Chondrocyte (in vitro differentiated cells): ENCODE data around the gene PHYH. TPM values are rescaled to one million over a fixed set of nuclear protein-coding genes. Genes with fewer than 3 reads are reported as not detected.
A peak's percentile ranks its signal among the peaks of the same experiment; 100 is the strongest.
"Not testable (repeated sequence)": the region's sequence is repeated elsewhere in the genome, so short reads cannot be mapped to it uniquely, and the experiment has no call there.

Source experiments
- DNase-seq: peaks from one replicate; pipeline ENCODE4 v3.0.0; 2021; ENCODE audit warnings: mixed read lengths, low spot score
- H3K27ac Mint-ChIP-seq: one replicate; pipeline ENCODE4 v1.8.0; 2021; ENCODE audit warnings: mild to moderate bottlenecking, moderate library complexity, mixed read lengths; ENCODE audit not compliant: unreplicated experiment
- H3K27me3 Mint-ChIP-seq: 2 replicates; pipeline ENCODE4 v1.8.0; 2021; ENCODE audit warnings: low read depth, mixed read lengths
- H3K36me3 Mint-ChIP-seq: 2 replicates; pipeline ENCODE4 v1.8.0; 2021; ENCODE audit warnings: low read depth, mixed read lengths
- H3K4me1 Mint-ChIP-seq: 2 replicates; pipeline ENCODE4 v1.8.0; 2021; ENCODE audit warnings: low read depth, mild to moderate bottlenecking, mixed read lengths
- H3K4me3 Mint-ChIP-seq: one replicate; pipeline ENCODE4 v1.8.0; 2021; ENCODE audit warnings: mild to moderate bottlenecking, moderate library complexity, mixed read lengths; ENCODE audit not compliant: unreplicated experiment
- H3K9me3 Mint-ChIP-seq: 2 replicates; pipeline ENCODE4 v1.8.0; 2021; ENCODE audit warnings: low read depth, mixed read lengths
- CTCF ChIP-seq: fragments of 200-600 bp; sonication (generic); IDR thresholded peaks from 2 replicates; pipeline ENCODE4 v1.5.0; 2021; ENCODE audit warnings: antibody characterized with exemption, mild to moderate bottlenecking, moderate library complexity
- total RNA-seq: library from RNA; stranded (reverse); gene quantifications from 3 replicates; pipeline ENCODE4 v1.2.1, GENCODE V29; 2021

PHYH gene
- total RNA-seq, 1 donor from 2014 or later: 24.9 TPM

DNA sequence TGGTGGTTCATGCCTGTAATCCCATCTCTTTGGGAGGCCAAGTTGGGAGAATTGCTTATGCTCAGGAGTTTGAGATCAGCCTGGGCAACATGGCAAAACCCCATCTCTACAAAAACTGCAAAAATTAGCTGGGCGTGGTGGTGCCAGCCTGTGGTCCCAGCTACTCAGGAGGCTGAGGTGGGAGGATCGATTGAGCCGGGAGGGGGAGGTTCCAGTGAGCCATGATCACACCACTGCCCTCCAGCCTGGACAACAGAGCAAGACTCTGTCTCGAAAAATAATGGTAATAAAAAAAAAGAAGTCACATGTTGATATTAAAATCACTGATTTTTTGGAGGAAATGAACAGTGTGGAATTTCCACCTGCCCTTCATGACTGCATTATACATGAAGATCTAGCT, 15.8 kb downstream of the PHYH start:
- H3K4me3 Mint-ChIP-seq: no peak overlapping the region
- H3K9me3 Mint-ChIP-seq: no peaks in the 10 kb centered on the region
- peaks cover 33% of the 10 kb centered on the region for H3K36me3 Mint-ChIP-seq
- TF ChIP-seq CTCF: no peak
- H3K4me1 Mint-ChIP-seq: no peaks in the 10 kb centered on the region
- H3K27ac Mint-ChIP-seq: no peak overlapping the region
- DNase-seq: no peak
- H3K27me3 Mint-ChIP-seq: no peaks in the 10 kb centered on the region

DNA sequence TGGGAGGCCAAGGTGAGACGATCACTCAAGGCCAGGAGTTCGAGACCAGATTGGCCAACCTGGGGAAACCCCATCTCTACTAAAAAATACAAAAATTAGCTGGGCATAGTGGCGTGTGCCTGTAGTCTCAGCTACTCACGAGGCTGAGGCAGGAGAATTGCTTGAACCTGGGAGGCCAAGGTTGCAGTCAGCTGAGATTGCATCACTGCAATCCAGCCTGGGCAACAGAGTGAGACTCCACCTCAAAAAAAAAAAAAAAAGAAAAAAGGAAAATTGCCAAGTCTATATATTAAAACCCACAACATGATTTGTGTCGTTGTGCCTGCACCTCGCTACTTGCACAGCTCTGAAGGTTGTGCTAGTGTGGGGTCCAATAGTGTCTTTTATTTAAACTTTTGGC, 17.5 kb downstream of the PHYH start:
- not testable (repeated sequence) for H3K4me3 Mint-ChIP-seq, H3K27me3 Mint-ChIP-seq, H3K27ac Mint-ChIP-seq, H3K9me3 Mint-ChIP-seq, H3K4me1 Mint-ChIP-seq, DNase-seq
- H3K36me3 Mint-ChIP-seq: peaks cover 22% of the 10 kb centered on the region

GRCh38 chr10:13276749-13277365, 23.0 kb downstream of the PHYH start:
- no peak overlapping the region for H3K4me3 Mint-ChIP-seq
- H3K36me3 Mint-ChIP-seq: peaks cover 13% of the 10 kb centered on the region
- DNase-seq: no peak
- H3K4me1 Mint-ChIP-seq: peaks cover 3% of the 10 kb centered on the region
- TF ChIP-seq CTCF: peak; percentile 70
- no peaks in the 10 kb centered on the region for H3K9me3 Mint-ChIP-seq
- no peaks in the 10 kb centered on the region for H3K27me3 Mint-ChIP-seq
- no peak overlapping the region for H3K27ac Mint-ChIP-seq

DNA sequence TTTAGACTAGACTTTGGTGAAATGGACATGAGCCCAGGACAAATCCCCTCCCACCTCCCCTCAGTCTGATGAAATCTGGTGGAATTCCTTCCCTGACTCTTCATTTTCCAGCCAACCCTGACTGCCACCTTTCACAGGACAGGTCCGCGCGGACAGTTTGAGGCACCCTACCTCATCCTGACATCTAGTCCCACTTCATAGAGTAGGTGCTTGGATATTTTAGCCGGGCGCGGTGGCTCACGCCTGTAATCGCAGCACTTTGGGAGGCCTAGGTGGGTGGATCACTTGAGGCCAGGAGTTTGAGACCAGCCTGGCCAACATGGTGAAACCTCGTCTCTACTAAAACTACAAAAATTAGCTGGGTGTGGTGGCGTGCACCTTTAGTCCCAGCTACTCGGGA, 23.7 kb downstream of the PHYH start:
- H3K36me3 Mint-ChIP-seq, H3K27me3 Mint-ChIP-seq, H3K4me1 Mint-ChIP-seq, H3K27ac Mint-ChIP-seq, H3K4me3 Mint-ChIP-seq, H3K9me3 Mint-ChIP-seq, DNase-seq: not testable (repeated sequence)

DNA sequence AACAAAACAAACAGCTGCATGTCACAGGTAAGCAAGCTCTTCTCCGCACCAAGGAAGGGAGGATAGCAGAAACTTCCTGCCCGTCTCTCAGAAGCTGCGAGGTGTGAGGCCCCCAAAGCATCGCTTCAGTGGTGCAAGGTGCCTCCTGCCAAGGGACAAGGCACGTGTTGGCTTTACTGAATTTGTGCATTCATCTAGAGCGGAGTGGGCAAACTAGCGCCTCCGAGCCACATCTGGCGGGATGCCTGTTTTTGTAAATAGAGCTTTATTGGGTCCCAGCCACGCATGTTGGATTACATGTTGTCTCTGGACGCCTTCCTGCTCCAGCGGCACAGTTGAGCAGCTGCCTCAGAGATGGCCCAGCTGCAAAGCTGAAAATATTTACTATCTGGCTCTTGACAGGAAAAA, 27.7 kb downstream of the PHYH start:
- H3K4me1 Mint-ChIP-seq: peaks cover 15% of the 10 kb centered on the region
- peaks cover 2% of the 10 kb centered on the region for H3K9me3 Mint-ChIP-seq
- no peaks in the 10 kb centered on the region for H3K36me3 Mint-ChIP-seq
- no peak for DNase-seq
- no peak overlapping the region for H3K4me3 Mint-ChIP-seq
- no peak overlapping the region for H3K27ac Mint-ChIP-seq
- no peak for TF ChIP-seq CTCF
- H3K27me3 Mint-ChIP-seq: no peaks in the 10 kb centered on the region

DNA sequence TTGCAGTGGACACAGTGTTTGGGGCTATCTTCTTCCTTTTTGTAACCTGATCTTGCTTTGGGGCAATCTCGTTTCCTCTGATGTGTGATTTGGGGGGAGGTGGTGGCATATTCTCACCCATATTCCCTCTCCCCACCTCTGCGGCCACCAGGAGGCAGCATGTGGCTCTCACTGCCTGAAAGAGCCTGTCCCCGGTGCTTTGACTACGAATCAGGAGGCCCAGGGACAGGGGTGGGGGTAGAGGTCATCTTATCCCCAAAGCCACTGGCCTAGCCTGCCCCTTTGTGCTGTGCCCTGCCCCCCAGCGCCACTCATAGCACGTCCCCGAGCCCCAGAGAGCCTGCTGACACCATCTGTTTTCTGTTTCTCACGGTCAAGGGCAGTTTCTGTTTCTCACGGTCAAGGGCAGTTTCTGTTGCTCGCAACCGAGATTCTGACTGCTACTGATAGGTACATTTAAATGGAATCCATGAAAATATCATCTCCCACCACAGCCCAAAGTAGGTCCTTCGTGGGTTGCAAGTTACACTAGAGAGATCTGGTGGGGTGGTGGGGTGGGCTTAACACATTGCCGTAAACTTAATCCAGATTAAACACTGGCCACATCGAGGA, 28.2 kb downstream of the PHYH start:
- Mint-ChIP-seq H3K36me3 (no peaks in the 10 kb centered on the region), H3K4me3 (no peak overlapping the region), H3K9me3 (peaks cover 2% of the 10 kb centered on the region), H3K4me1 (peaks cover 15% of the 10 kb centered on the region), H3K27me3 (no peaks in the 10 kb centered on the region), H3K27ac (no peak overlapping the region)
- peak; percentile 64 for TF ChIP-seq CTCF
- DNase-seq: no peak
